ENCODE results near the gene ZCCHC3. TPM values are rescaled to one million over a fixed set of nuclear protein-coding genes. Genes with fewer than 3 reads are reported as not detected.
"Not testable (repeated sequence)": the region's sequence is repeated elsewhere in the genome, so short reads cannot be mapped to it uniquely, and the experiment has no call there.

ZCCHC3 gene
- total RNA-seq, 2 experiments from 2014 or later: 28.4 to 29.0 TPM

DNA sequence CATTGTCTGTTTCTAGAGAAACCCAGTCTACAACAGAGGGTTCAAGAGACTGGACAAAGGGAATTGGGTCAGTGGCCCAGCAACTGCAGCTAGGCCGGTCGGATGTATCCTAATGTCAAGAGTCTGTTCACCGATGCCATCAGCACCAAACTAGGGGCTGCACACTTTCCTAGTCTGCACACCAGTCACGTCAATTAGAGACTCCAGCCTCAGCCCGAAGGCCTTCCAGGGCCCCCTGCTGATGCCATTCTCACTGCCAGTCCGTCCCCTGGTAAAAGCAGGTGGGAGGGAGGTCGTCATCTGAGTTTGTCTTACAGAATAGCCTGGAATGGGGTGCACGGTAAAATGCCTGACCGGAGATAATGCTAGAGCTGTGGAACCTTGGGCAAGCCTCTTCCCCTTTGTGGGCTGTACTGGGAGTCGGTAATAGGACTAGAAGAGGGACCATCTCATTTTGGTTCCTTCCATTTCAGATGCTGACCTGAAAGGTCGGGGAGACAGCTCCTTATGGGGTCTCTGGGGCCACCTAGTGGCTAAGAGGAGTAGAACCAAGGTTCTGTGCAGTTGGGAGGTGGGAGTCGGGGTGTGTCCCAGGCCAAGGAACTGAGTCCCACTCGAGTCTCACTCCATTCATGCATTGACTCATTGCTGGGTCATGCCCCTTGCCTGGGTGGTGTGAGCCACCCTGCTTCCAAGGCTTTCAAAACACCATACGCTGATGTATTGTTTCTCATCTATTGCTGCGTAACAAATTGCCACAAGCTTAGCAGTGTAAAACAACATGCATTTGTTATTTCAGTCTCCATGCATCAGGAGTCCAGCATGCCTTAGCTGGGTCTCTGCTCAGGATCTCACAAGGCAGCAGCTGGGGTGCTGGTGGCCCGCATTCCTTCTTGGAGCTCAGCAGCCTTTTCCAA lies 33.1 kb downstream of the ZCCHC3 start:
- H3K4me3 Mint-ChIP-seq: no peak overlapping the region
- POLR2A ChIA-PET: interaction anchor here (1.3 kb wide), 1 partner anchor 32 kb away, joined by 4 read pairs; no protein-coding TSS in a partner anchor
- peaks cover 37% of the 10 kb centered on the region for H3K4me1 Mint-ChIP-seq (ENCODE audit: low read depth)
- ATAC-seq (peak; percentile 59), DNase-seq (peak; percentile 75)
- H3K27ac Mint-ChIP-seq: no peak overlapping the region
- no peaks in the 10 kb centered on the region for H3K9me3 Mint-ChIP-seq (ENCODE audit: insufficient read depth)
- CTCF ChIA-PET: interaction anchor here (0.5 to 3.6 kb wide), 38 partner anchors 8 to 214 kb away, joined by 3 to 51 read pairs (median 4); partner anchors contain the start of genes CSNK2A1, DEFB129, NRSN2 and ZCCHC3
- no peaks in the 10 kb centered on the region for H3K27me3 Mint-ChIP-seq (ENCODE audit: low read depth)
- peaks cover 2% of the 10 kb centered on the region for H3K36me3 Mint-ChIP-seq (ENCODE audit: low read depth)

DNA sequence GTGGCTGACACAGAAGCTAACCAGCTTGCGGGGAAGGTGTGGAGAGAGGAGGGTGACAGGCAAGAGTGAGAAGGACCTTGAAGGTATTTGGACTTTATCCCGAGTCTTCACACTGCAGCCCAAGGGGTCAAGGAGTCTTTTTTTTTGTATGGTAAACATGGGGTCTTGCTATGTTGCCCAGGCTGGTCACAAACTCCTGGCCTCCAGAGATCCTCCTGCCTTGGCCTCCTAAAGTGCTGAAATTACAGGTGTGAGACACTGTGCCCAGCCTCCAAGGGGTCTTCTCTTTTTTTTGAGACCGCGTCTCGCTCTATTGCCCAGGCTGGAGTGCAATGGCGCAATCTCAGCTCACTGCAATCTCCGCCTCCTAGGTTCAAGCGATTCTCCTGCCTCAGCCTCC lies 37.2 kb downstream of the ZCCHC3 start:
- no peak overlapping the region for H3K27ac Mint-ChIP-seq
- H3K4me3 Mint-ChIP-seq: no peak overlapping the region
- H3K27me3 Mint-ChIP-seq (ENCODE audit: low read depth): no peaks in the 10 kb centered on the region
- no peak for ATAC-seq
- H3K4me1 Mint-ChIP-seq (ENCODE audit: low read depth): peaks cover 13% of the 10 kb centered on the region
- ChIA-PET POLR2A (no interaction called here), CTCF (interaction anchor here (1.8 kb wide), 1 partner anchor 68 kb away, joined by 8 read pairs; no protein-coding TSS in a partner anchor)
- DNase-seq: no peak
- no peaks in the 10 kb centered on the region for H3K9me3 Mint-ChIP-seq (ENCODE audit: insufficient read depth)
- no peaks in the 10 kb centered on the region for H3K36me3 Mint-ChIP-seq (ENCODE audit: low read depth)

DNA sequence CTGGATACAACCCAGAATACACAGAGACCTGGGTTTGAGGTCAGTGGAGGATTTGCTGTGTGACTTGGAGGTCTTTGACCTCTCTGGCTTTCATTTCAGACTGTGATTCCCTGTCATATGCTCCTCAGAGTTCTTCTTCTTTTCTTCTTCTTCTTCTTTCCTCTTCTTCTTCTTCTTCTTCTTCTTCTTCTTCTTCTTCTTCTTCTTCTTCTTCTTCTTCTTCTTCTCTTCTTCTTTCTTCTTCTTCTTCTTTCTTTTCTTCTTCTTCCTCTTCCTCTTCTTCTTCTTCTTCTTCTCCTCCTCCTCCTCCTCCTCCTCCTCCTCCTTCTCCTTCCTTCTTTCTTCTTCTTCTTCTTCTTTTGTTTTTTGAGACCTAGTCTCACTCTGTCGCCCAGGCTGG lies 38.7 kb downstream of the ZCCHC3 start:
- H3K4me1 Mint-ChIP-seq (ENCODE audit: low read depth); H3K27ac Mint-ChIP-seq; H3K27me3 Mint-ChIP-seq (ENCODE audit: low read depth); DNase-seq; H3K36me3 Mint-ChIP-seq (ENCODE audit: low read depth); H3K9me3 Mint-ChIP-seq (ENCODE audit: insufficient read depth); ATAC-seq; POLR2A ChIA-PET; H3K4me3 Mint-ChIP-seq: not testable (repeated sequence)
- CTCF ChIA-PET: interaction anchor here (1.1 kb wide), 1 partner anchor 70 kb away, joined by 3 read pairs; no protein-coding TSS in a partner anchor

DNA sequence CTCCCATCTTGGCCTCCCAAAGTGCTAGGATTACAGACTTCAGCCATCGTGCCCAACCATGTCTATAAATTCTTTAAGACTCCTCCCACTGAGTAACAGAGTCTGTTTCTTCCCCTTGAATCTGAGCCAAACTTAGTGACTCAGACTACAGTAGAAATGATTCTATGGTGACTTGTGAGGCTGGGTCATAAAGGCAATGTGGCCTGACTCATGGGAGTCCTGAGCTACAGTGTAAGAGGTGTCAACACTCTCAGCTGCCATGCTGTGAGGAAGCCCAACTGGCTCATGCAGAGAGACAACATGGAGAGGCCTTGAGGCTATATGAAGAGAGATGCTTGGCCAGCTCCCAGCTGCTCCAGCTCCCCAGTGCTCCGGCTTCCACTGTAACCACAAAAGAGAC lies 44.3 kb downstream of the ZCCHC3 start:
- Mint-ChIP-seq H3K4me3 (no peak overlapping the region), H3K36me3 (ENCODE audit: low read depth) (peaks cover 2% of the 10 kb centered on the region), H3K27ac (no peak overlapping the region), H3K9me3 (ENCODE audit: insufficient read depth) (no peaks in the 10 kb centered on the region), H3K4me1 (ENCODE audit: low read depth) (peaks cover 10% of the 10 kb centered on the region), H3K27me3 (ENCODE audit: low read depth) (peaks cover 10% of the 10 kb centered on the region)
- ATAC-seq: no peak
- no peak for DNase-seq
- ChIA-PET POLR2A (no interaction called here), CTCF (interaction anchor here (1.2 kb wide), 1 partner anchor 11 kb away, joined by 7 read pairs; no protein-coding TSS in a partner anchor)

DNA sequence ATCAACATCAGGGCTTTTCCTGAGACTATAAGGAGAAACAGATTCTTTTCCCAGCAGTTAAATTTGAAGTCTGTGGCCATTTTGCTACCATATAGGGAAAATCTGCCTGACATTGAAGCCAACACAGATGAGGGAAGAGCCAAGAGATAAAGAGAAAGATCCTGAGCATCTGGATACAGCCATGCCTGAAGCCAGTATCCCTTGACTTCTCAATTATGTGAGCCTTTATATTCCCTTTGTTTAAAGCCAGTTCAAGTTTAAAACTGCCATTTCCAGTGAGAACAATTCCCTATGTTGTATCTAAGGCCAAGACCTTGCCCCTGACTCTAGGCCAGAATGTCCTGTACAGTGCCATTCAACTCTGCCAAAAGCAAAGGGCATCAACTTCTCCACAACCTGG lies 45.7 kb downstream of the ZCCHC3 start:
- DNase-seq (no peak), ATAC-seq (no peak)
- Mint-ChIP-seq H3K4me1 (ENCODE audit: low read depth) (peaks cover 7% of the 10 kb centered on the region), H3K36me3 (ENCODE audit: low read depth) (peaks cover 2% of the 10 kb centered on the region), H3K27ac (no peak overlapping the region), H3K9me3 (ENCODE audit: insufficient read depth) (no peaks in the 10 kb centered on the region), H3K4me3 (no peak overlapping the region), H3K27me3 (ENCODE audit: low read depth) (peaks cover 10% of the 10 kb centered on the region)
- POLR2A ChIA-PET: no interaction called here
- CTCF ChIA-PET: no interaction called here

DNA sequence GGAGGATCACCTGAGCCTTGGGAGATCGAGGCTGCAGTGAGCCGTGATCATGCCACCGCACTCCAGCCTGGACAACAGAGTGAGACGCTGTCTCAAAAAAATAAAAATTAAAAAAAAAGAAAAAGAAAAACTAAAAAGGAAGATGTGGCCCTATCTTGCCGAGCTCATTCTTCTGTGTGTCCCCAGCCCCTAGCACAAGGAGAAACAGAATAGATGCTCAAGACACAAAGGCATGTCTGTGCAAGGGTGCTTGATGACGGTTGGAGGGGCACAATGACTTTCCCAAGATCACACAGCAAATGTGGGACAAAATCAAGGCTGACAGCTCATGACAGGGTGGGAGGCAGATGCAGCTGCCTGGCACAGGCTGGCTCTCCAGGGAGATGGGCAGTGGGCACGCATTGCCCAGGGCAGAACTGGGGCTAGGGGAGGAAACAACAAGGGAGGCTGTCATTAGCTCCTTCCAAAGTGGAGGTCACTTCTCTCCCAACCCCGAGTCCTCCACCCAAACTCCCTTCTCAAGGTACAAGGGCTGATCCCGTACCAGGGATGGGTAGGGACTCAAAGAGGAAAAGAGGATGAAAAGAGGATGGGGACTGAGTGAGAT lies 48.8 kb downstream of the ZCCHC3 start:
- ChIA-PET POLR2A (no interaction called here), CTCF (interaction anchor here (2.6 to 4.1 kb wide), 2 partner anchors 9 to 16 kb away, joined by 12 to 26 read pairs; no protein-coding TSS in a partner anchor)
- H3K27ac Mint-ChIP-seq: peak overlapping the region; percentile 31
- peaks cover 18% of the 10 kb centered on the region for H3K4me1 Mint-ChIP-seq (ENCODE audit: low read depth)
- no peaks in the 10 kb centered on the region for H3K9me3 Mint-ChIP-seq (ENCODE audit: insufficient read depth)
- ATAC-seq (no peak), DNase-seq (no peak)
- peaks cover 6% of the 10 kb centered on the region for H3K27me3 Mint-ChIP-seq (ENCODE audit: low read depth)
- H3K4me3 Mint-ChIP-seq: peak overlapping the region; percentile 58
- H3K36me3 Mint-ChIP-seq (ENCODE audit: low read depth): peaks cover 2% of the 10 kb centered on the region

DNA sequence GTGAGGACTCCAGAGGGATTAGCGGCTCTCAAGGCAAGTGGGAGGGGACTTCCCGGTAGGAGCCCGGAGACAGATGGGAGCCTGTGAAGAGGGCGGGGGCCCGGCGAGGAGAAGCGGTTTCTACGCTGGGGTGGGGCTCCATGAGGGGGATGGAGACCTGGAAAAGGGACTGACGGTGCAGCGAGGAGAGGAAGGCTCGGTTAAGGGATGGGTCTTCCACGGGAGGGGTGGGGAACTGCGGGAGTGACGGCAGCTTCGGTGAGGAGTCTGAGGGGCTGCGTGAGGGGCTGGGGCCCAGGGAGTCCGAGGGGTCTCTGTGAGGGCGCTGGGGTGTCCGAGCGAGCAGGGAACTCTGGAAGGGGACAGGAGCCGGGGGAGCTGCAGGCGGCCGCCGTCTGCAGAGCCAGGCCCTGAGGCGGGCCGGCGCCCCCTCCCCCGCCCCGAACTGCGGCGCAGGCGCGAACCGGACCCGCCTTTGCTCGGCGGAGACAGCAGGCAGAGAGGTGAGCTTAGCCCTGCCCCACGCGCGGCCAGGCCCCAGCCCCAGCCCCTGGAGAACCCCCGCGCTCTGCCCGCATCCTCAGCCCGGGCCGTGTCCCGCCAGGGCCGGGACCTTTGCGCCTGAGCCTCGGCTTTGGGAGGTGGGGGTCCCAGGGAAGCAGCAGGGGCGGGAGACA lies 49.4 kb downstream of the ZCCHC3 start, which contains the start of gene NRSN2:
Gene NRSN2 (plus strand): TSS at position 472 of the 677 bp plus-strand sequence. CDS start 2,533 bp downstream, outside the sequence.
- DNase-seq: no peak
- Mint-ChIP-seq H3K36me3 (ENCODE audit: low read depth) (peaks cover 2% of the 10 kb centered on the region), H3K9me3 (ENCODE audit: insufficient read depth) (no peaks in the 10 kb centered on the region), H3K4me1 (ENCODE audit: low read depth) (peaks cover 24% of the 10 kb centered on the region), H3K27ac (peak within 1 kb of the TSS; percentile 77), H3K4me3 (peak within 1 kb of the TSS; percentile 81), H3K27me3 (ENCODE audit: low read depth) (peaks cover 6% of the 10 kb centered on the region)
- ChIA-PET CTCF (interaction anchor here (2.6 to 4.1 kb wide), 2 partner anchors 8 to 17 kb away, joined by 12 to 26 read pairs; no protein-coding TSS in a partner anchor), POLR2A (interaction anchor here (1.0 kb wide), 1 partner anchor 50 kb away, joined by 4 read pairs; the partner anchor contains the start of gene ZCCHC3)
- ATAC-seq: peak; percentile 18

DNA sequence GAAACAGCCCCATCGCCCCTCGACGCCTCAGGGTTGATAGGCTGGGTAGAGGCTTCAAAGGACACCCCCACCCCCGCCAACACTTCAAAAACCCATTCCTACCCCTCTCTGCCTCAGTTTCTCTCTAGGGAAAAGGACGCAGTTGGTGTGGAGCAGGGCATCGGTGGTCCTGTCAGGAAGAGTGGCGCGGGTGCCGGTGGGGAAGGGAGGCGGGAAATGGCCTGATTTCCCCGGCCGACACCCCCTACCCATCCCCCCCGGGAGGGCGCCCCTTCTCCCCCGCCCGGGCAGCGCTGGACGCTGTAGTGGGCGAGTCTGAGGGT lies 49.9 kb downstream of the ZCCHC3 start:
- H3K36me3 Mint-ChIP-seq (ENCODE audit: low read depth): peaks cover 2% of the 10 kb centered on the region
- peaks cover 6% of the 10 kb centered on the region for H3K27me3 Mint-ChIP-seq (ENCODE audit: low read depth)
- POLR2A ChIA-PET: interaction anchor here (1.0 kb wide), 1 partner anchor 50 kb away, joined by 4 read pairs; the partner anchor contains the start of gene ZCCHC3
- no peak overlapping the region for H3K27ac Mint-ChIP-seq
- H3K4me3 Mint-ChIP-seq: peak overlapping the region; percentile 81
- H3K9me3 Mint-ChIP-seq (ENCODE audit: insufficient read depth): no peaks in the 10 kb centered on the region
- ATAC-seq: no peak
- CTCF ChIA-PET: interaction anchor here (4.1 kb wide), 1 partner anchor 17 kb away, joined by 26 read pairs; no protein-coding TSS in a partner anchor
- DNase-seq: no peak
- H3K4me1 Mint-ChIP-seq (ENCODE audit: low read depth): peaks cover 29% of the 10 kb centered on the region

DNA sequence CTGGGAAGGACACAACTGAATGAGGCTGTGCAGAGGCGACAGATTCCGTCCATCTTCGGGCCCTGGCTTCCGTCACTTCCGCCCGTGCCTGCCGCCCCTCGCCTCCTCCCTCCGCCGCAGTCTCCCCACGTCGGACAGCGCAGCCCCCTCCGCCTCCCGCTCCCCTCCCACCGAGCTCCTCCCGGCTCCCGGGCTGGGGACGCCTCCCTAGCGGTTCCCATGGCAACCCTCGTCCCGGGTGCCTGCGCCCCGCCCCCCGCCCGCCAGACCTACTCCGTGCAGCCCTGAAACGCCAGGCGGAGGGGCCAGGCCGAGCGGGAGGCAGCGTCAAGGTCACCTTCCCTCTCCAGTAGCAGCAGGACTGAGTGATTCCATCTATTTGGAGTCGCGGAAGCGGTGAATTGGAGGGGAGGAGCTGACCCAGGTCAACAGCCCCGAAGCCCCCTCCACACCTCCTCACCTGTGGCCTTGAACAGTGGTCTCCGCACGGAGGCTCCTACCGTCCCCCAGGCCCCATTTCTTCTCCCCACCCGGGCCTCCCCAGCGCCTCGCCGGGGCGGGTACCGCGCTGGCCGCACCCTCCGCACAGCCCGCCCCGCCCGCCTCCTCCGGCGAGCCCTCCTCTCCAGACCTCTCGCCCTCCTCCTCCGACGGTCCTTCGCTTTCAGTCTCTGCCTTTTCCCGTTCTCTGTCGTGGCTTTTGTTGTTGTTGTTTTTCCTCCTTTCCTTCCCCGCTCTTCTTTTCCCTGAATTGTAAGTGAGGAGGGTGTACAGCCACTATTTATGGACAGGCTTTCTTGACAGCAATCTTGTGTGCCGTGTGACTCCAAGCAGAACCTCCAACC lies 50.5 kb downstream of the ZCCHC3 start:
- Mint-ChIP-seq H3K27ac (peak overlapping the region; percentile 77), H3K4me1 (ENCODE audit: low read depth) (peaks cover 35% of the 10 kb centered on the region), H3K9me3 (ENCODE audit: insufficient read depth) (no peaks in the 10 kb centered on the region), H3K36me3 (ENCODE audit: low read depth) (peaks cover 2% of the 10 kb centered on the region), H3K27me3 (ENCODE audit: low read depth) (peaks cover 6% of the 10 kb centered on the region), H3K4me3 (peak overlapping the region; percentile 81)
- ChIA-PET POLR2A (interaction anchor here (1.0 kb wide), 1 partner anchor 51 kb away, joined by 4 read pairs; the partner anchor contains the start of gene ZCCHC3), CTCF (interaction anchor here (4.1 kb wide), 1 partner anchor 18 kb away, joined by 26 read pairs; no protein-coding TSS in a partner anchor)
- ATAC-seq (peak; percentile 92), DNase-seq (peak; percentile 76)

DNA sequence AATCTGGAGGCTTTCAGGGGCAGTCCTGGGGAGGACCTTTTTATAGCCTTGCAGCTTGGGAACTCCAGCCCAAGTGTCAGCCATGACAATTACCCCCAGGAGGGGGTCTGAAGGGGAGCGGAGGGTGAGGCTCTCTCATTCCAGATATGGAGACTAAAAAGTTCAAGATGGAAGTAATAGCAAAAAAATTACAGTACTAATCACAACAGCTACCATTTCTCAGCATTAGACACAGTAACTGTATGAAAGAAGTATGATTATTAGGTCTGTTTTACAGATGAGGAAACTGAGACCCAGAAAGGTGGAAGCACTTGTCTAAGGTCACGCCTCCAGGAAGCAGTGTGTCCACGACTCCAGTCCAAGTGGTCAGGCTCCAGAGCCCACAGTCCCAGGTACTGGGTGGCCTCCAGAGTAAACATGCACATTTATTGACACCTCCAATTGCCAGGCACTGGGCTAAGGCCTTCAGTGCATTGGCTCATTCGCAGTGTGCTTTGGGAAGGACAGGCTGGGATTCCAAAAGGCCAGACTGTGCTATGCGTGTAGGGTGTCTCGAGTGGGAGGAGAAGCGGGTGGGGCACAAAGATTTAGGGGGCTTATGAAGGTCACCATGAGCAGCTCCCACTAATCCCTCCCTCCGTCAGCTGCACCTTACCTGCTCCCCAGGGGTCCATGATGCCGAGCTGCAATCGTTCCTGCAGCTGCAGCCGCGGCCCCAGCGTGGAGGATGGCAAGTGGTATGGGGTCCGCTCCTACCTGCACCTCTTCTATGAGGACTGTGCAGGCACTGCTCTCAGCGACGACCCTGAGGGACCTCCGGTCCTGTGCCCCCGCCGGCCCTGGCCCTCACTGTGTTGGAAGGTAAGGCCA lies 51.8 kb downstream of the ZCCHC3 start:
- DNase-seq: no peak
- no peak overlapping the region for H3K4me3 Mint-ChIP-seq
- ChIA-PET CTCF (interaction anchor here (1.0 kb wide), 1 partner anchor 83 kb away, joined by 3 read pairs; no protein-coding TSS in a partner anchor), POLR2A (interaction anchor here (0.7 kb wide), 1 partner anchor 129 kb away, joined by 3 read pairs; no protein-coding TSS in a partner anchor)
- H3K4me1 Mint-ChIP-seq (ENCODE audit: low read depth): peaks cover 35% of the 10 kb centered on the region
- no peaks in the 10 kb centered on the region for H3K9me3 Mint-ChIP-seq (ENCODE audit: insufficient read depth)
- H3K36me3 Mint-ChIP-seq (ENCODE audit: low read depth): peaks cover 2% of the 10 kb centered on the region
- no peak for ATAC-seq
- H3K27ac Mint-ChIP-seq: no peak overlapping the region
- peaks cover 6% of the 10 kb centered on the region for H3K27me3 Mint-ChIP-seq (ENCODE audit: low read depth)
